Measurements from ENCODE around the gene RGS6.

RGS6 gene

GRCh38 chr14:71988476-71988875, 56.2 kb downstream of the RGS6 start:
- TF ChIP-seq TAF1 (IDR thresholded peaks at IDR 0.05; ENCODE audit: borderline replicate concordance, low read depth, low read length) (no peak), POLR2AphosphoS5 (IDR thresholded peaks at IDR 0.05; ENCODE audit: low read depth, low read length) (no peak), POLR2A (IDR thresholded peaks at IDR 0.05; ENCODE audit: low read depth, low read length) (no peak)
- no peak for FAIRE-seq
- DNase-seq (ENCODE audit: insufficient read length) = no peak

DNA sequence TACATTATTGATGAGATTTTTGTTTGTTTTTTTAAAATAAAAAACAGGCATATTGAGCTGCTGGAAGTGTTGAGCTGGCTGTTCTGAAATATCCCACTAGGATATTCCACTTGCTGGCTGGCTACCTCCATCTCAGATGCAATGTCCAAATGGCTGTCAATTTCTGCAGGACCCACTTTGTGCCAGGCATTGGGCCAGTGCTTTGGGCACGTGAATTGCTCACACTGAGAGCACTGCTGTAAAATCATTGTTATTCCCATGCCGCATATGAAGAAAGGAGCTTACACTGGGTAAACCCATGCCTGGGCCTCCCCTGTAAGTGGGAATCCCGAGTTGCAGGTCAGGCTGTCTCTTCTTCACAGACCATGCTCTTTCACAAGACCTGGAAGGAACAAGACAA, 56.7 kb downstream of the RGS6 start:
- TF ChIP-seq POLR2AphosphoS5 (IDR thresholded peaks at IDR 0.05; ENCODE audit: low read depth, low read length) = no peak
- TF ChIP-seq POLR2A (IDR thresholded peaks at IDR 0.05; ENCODE audit: low read depth, low read length) = no peak
- no peak for TF ChIP-seq TAF1 (IDR thresholded peaks at IDR 0.05; ENCODE audit: borderline replicate concordance, low read depth, low read length)
- FAIRE-seq (no peak), DNase-seq (ENCODE audit: insufficient read length) (no peak)

DNA sequence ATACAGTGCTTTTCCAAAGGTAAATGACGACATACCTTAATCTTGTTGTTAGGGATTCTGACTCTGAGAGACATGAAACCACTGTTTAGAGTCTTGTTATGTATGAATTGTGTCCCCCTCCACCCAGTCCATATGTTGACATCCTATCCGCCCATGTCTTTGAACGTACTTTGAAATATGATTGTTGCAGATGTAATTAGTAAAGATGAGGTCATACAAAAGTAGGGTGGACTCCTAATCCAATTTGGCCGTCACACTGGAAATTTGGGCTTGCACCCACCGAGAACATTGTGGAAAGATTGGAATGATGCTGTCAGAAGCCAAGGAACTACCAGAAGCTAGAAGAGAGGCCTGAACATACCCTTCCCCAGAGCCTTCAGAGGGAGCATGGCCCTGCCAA, 62.2 kb downstream of the RGS6 start:
- FAIRE-seq = peak; percentile 68
- no peak for DNase-seq (ENCODE audit: insufficient read length)
- TF ChIP-seq POLR2A (IDR thresholded peaks at IDR 0.05; ENCODE audit: low read depth, low read length) = no peak

GRCh38 chr14:71995741-71996140, 63.5 kb downstream of the RGS6 start:
- TF ChIP-seq POLR2A (IDR thresholded peaks at IDR 0.05; ENCODE audit: low read depth, low read length) = no peak
- no peak for TF ChIP-seq TAF1 (IDR thresholded peaks at IDR 0.05; ENCODE audit: borderline replicate concordance, low read depth, low read length)
- TF ChIP-seq POLR2AphosphoS5 (IDR thresholded peaks at IDR 0.05; ENCODE audit: low read depth, low read length) = no peak
- DNase-seq (ENCODE audit: insufficient read length) = no peak
- no peak for FAIRE-seq

- DNase-seq (ENCODE audit: insufficient read length) = no peak
- FAIRE-seq = no peak
- no peak for TF ChIP-seq POLR2A (IDR thresholded peaks at IDR 0.05; ENCODE audit: low read depth, low read length)
- TF ChIP-seq TAF1 (IDR thresholded peaks at IDR 0.05; ENCODE audit: borderline replicate concordance, low read depth, low read length) = no peak
- TF ChIP-seq POLR2AphosphoS5 (IDR thresholded peaks at IDR 0.05; ENCODE audit: low read depth, low read length) = no peak
Measured at GRCh38 chr14:71996610-71997009, 64.4 kb downstream of the RGS6 start.

DNA sequence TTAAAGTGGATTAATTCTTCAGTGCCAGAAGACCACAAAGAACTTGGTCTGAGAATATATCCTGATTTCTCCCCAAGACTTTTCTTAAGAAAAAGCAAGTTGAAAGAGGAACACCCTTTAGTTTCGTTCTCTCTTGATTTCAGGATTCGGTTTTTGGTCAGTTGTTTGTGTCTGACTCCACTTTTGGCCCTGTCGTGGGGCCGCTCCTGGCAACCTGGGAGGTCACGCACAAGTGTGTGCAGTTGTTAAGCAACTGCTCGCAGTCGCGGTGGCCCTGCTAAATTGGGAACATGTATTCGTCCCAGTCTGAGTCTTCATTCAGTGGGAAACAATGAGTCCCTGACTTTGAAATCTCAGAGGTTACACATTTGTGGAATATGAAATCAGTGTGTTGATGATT, 68.7 kb downstream of the RGS6 start:
- TF ChIP-seq POLR2A (IDR thresholded peaks at IDR 0.05; ENCODE audit: low read depth, low read length) (no peak), TAF1 (IDR thresholded peaks at IDR 0.05; ENCODE audit: borderline replicate concordance, low read depth, low read length) (no peak), POLR2AphosphoS5 (IDR thresholded peaks at IDR 0.05; ENCODE audit: low read depth, low read length) (no peak)
- peak; percentile 53 for FAIRE-seq
- no peak for DNase-seq (ENCODE audit: insufficient read length)

DNA sequence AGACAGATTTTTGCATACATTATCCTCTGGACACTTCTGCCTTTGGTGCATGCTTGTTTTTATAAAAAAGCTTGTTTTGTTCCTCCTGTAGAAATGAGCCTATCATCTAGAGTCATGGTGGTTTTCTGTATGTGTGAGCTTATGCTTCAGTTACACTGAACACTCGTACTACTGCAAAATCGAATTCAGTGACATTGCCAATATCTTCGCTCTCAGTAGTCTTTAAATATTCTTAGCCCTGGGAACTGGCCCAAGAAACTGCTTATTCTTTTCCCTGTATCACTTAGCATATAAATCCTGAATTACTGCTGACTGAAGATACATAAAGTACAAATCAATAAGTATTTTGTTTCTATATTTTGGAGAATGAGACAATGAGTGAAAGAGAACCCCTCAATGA, 70.5 kb downstream of the RGS6 start:
- no peak for FAIRE-seq
- TF ChIP-seq TAF1 (IDR thresholded peaks at IDR 0.05; ENCODE audit: borderline replicate concordance, low read depth, low read length) = no peak
- TF ChIP-seq POLR2A (IDR thresholded peaks at IDR 0.05; ENCODE audit: low read depth, low read length) = no peak
- no peak for TF ChIP-seq POLR2AphosphoS5 (IDR thresholded peaks at IDR 0.05; ENCODE audit: low read depth, low read length)

GRCh38 chr14:72008666-72009065, 76.4 kb downstream of the RGS6 start:
- no peak for TF ChIP-seq POLR2AphosphoS5 (IDR thresholded peaks at IDR 0.05; ENCODE audit: low read depth, low read length)
- TF ChIP-seq POLR2A (IDR thresholded peaks at IDR 0.05; ENCODE audit: low read depth, low read length) = no peak
- no peak for TF ChIP-seq TAF1 (IDR thresholded peaks at IDR 0.05; ENCODE audit: borderline replicate concordance, low read depth, low read length)
- FAIRE-seq (no peak), DNase-seq (ENCODE audit: insufficient read length) (no peak)

More for the DNA sequence above, 70.5 kb downstream of the RGS6 start:
- DNase-seq (ENCODE audit: insufficient read length) = no peak

DNA sequence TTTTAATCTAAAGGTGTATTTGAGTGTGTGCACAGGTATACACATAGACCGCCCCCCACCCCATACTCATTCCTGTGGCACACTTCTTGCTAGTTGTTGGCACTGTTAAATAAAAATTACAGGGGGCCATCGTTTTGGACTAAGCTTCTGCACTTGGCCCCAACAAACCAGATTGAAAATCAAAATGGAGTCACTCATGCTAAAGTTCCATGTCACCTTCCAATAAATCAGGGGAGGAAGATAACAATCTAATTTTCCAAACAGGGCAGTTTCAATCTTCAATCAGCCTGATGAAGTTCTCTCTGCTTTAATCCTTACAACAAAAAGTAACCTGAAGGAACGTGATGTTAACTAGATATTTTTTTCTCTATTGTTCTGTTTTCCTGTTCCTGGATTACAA, 78.2 kb downstream of the RGS6 start:
- DNase-seq (ENCODE audit: insufficient read length) (no peak), FAIRE-seq (no peak)
- TF ChIP-seq POLR2A (IDR thresholded peaks at IDR 0.05; ENCODE audit: low read depth, low read length) (no peak), TAF1 (IDR thresholded peaks at IDR 0.05; ENCODE audit: borderline replicate concordance, low read depth, low read length) (no peak), POLR2AphosphoS5 (IDR thresholded peaks at IDR 0.05; ENCODE audit: low read depth, low read length) (no peak)

- TF ChIP-seq POLR2AphosphoS5 (IDR thresholded peaks at IDR 0.05; ENCODE audit: low read depth, low read length) (no peak), POLR2A (IDR thresholded peaks at IDR 0.05; ENCODE audit: low read depth, low read length) (no peak)
- peak; percentile 30 for FAIRE-seq
- DNase-seq (ENCODE audit: insufficient read length) = no peak
Measured at GRCh38 chr14:72013721-72014345, 81.6 kb downstream of the RGS6 start.

DNA sequence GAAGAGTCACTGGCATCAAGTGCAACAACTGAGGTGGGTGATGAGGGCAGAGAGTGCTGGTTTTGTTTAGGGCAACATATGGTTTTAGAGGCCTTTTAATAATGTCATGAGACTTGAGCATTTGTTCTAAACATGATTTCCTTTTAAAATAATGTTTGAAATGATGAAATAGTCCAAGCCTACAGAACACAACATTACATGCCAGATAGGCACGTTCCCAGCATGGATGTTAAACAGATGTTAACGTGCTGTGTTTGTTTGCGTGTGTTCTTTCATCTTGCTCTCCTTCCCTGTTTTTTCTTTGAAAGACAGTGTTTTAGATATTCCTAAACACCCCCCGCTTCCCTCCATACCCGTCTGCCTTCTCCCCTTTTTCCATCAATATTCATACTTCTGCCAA, 82.3 kb downstream of the RGS6 start:
- no peak for DNase-seq (ENCODE audit: insufficient read length)
- no peak for FAIRE-seq
- TF ChIP-seq POLR2AphosphoS5 (IDR thresholded peaks at IDR 0.05; ENCODE audit: low read depth, low read length) (no peak), TAF1 (IDR thresholded peaks at IDR 0.05; ENCODE audit: borderline replicate concordance, low read depth, low read length) (no peak), POLR2A (IDR thresholded peaks at IDR 0.05; ENCODE audit: low read depth, low read length) (no peak)

DNA sequence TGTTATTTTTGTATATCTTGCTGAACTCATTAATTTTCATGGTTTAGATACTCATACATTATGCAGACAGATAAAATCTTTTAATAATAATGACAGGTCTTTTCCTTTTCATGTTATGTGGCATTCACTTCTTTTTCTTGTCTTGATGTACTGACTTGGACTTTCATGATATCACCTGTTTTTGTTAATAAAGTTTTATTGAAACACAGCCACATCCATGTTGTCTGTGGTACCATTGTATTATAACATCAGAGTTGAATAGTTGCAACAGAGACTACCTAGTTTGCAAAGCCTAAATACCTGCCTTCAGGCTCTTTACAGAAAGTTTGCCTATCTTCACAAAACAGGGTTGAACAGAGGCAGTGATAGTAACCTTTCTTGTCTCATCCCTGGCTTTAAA, 85.1 kb downstream of the RGS6 start:
- FAIRE-seq (no peak), DNase-seq (ENCODE audit: insufficient read length) (no peak)
- TF ChIP-seq POLR2A (IDR thresholded peaks at IDR 0.05; ENCODE audit: low read depth, low read length) = no peak
- no peak for TF ChIP-seq TAF1 (IDR thresholded peaks at IDR 0.05; ENCODE audit: borderline replicate concordance, low read depth, low read length)
- no peak for TF ChIP-seq POLR2AphosphoS5 (IDR thresholded peaks at IDR 0.05; ENCODE audit: low read depth, low read length)

All from GM12892 (cell line).